ENCODE data around the gene IFFO2. TPM values are rescaled to one million over a fixed set of nuclear protein-coding genes. Genes with fewer than 3 reads are reported as not detected.
A peak's percentile ranks its signal among the peaks of the same experiment; 100 is the strongest.

IFFO2 gene
- 18.2 and 19.5 TPM in 2 replicates for polyA plus RNA-seq (2013)

- H3K23ac ChIP-seq (ENCODE audit: low read length), result peak within 1 kb of the TSS; percentile 78
- peak within 1 kb of the TSS; percentile 92 for H3K18ac ChIP-seq (ENCODE audit: low read length)
- no peak within 1 kb of the TSS for H2AK5ac ChIP-seq (ENCODE audit: low read length)
Observed at GRCh38 chr1:18956193-18957135, at the start of gene IFFO2. TSS of gene IFFO2 (minus strand) at chr1:18956676. CDS start at chr1:18956332, 344 bp downstream.

DNA sequence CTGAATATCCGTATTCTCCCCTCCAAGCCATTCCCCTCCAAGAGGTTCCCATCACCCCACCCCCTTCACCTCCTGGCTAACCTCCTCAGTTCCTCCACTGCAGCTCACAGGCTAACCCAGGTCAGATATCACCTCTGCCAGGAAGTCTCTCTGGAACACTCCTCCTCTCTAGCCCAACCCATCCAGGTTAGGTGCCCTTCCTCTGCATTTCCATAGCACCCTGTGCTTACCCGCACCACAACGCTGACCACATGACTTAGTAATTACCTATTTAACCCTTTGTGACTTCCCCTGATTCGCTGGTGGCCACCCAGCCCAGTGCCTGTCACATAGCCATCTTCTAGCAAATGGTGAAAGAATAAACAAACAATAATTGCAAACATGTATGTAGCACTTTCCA is 49.5 kb upstream of the IFFO2 start:
- Histone ChIP-seq H3K4me3 (ENCODE audit: low read depth, low read length) (no peak overlapping the region), H3K9ac (ENCODE audit: low read length) (no peak overlapping the region), H3K4me2 (ENCODE audit: low read length) (no peak overlapping the region), H3K9me3 (ENCODE audit: insufficient read depth, low read depth, low read length) (no peaks in the 10 kb centered on the region), H3K27ac (ENCODE audit: low read depth, low read length) (no peak overlapping the region), H4K12ac (ENCODE audit: low read depth, low read length) (no peak overlapping the region), H2BK5ac (ENCODE audit: low read depth, low read length, poor library complexity) (no peak overlapping the region), H2AFZ (ENCODE audit: insufficient read depth, low read length, poor library complexity) (no peak overlapping the region), H4K8ac (ENCODE audit: low read depth, low read length) (no peak overlapping the region), H2AK5ac (ENCODE audit: low read length) (no peak overlapping the region), H2BK12ac (ENCODE audit: low read length) (no peak overlapping the region), H3K36me3 (ENCODE audit: control insufficient read depth in 1 of 2, insufficient read depth in 2 of 2, low read length in 2 of 2) (peaks cover 0 to 1% of the 10 kb centered on the region in 2 experiments), H3K4ac (ENCODE audit: low read depth, low read length) (no peak overlapping the region), H3K79me2 (ENCODE audit: control insufficient read depth, insufficient read depth, low read length, poor library complexity) (peaks cover 6% of the 10 kb centered on the region), H4K91ac (ENCODE audit: low read depth, low read length) (peak overlapping the region; percentile 8), H3K4me1 (ENCODE audit: control insufficient read depth in 1 of 2, insufficient read depth in 2 of 2, low read length in 2 of 2) (peaks cover 27 to 32% of the 10 kb centered on the region in 2 experiments), H2BK120ac (ENCODE audit: insufficient read depth, low read length, poor library complexity) (no peak overlapping the region), H3K23ac (ENCODE audit: low read length) (no peak overlapping the region), H3K27me3 (ENCODE audit: insufficient read depth, low read length) (no peaks in the 10 kb centered on the region), H3K18ac (ENCODE audit: low read length) (no peak overlapping the region), H3K79me1 (ENCODE audit: low read length) (peaks cover 25% of the 10 kb centered on the region), H3K14ac (ENCODE audit: low read length) (no peak overlapping the region)
- no CpG with 5 or more reads among the region's 4 CpGs for WGBS (ENCODE audit: extremely low coverage, insufficient coverage, insufficient read length)
- no peak for DNase-seq

More at GRCh38 chr1:18956193-18957135, at the start of gene IFFO2:
- WGBS (ENCODE audit: extremely low coverage, insufficient coverage, insufficient read length), result no CpG with 5 or more reads among the region's 119 CpGs
- peak within 1 kb of the TSS; percentile 53 for H3K14ac ChIP-seq (ENCODE audit: low read length)
- H3K4me1 ChIP-seq (ENCODE audit: control insufficient read depth in 1 of 2, insufficient read depth in 2 of 2, low read length in 2 of 2), result peaks cover 22% of the 10 kb centered on the region in 2 experiments
- H3K79me2 ChIP-seq (ENCODE audit: control insufficient read depth, insufficient read depth, low read length, poor library complexity), result peaks cover 14% of the 10 kb centered on the region
- H2AFZ ChIP-seq (ENCODE audit: insufficient read depth, low read length, poor library complexity), result peak within 1 kb of the TSS; percentile 87
- peaks cover 0 to 5% of the 10 kb centered on the region in 2 experiments for H3K36me3 ChIP-seq (ENCODE audit: control insufficient read depth in 1 of 2, insufficient read depth in 2 of 2, low read length in 2 of 2)
- H3K9ac ChIP-seq (ENCODE audit: low read length), result peak within 1 kb of the TSS; percentile 94
- H3K27ac ChIP-seq (ENCODE audit: low read depth, low read length), result no peak within 1 kb of the TSS
- peak within 1 kb of the TSS; percentile 56 for H4K91ac ChIP-seq (ENCODE audit: low read depth, low read length)
- H3K9me3 ChIP-seq (ENCODE audit: insufficient read depth, low read depth, low read length), result peaks cover 5% of the 10 kb centered on the region
- DNase-seq, result peak; percentile 92 to 98
- H2BK5ac ChIP-seq (ENCODE audit: low read depth, low read length, poor library complexity), result peak within 1 kb of the TSS; percentile 26
- H4K12ac ChIP-seq (ENCODE audit: low read depth, low read length), result no peak within 1 kb of the TSS
- H2BK12ac ChIP-seq (ENCODE audit: low read length), result peak within 1 kb of the TSS; percentile 33
- H3K27me3 ChIP-seq (ENCODE audit: insufficient read depth, low read length), result peaks cover 2% of the 10 kb centered on the region
- peaks cover 14% of the 10 kb centered on the region for H3K79me1 ChIP-seq (ENCODE audit: low read length)
- H3K4me2 ChIP-seq (ENCODE audit: low read length), result peak within 1 kb of the TSS; percentile 88
- H3K4me3 ChIP-seq (ENCODE audit: low read depth, low read length), result peak within 1 kb of the TSS; percentile 93
- H4K8ac ChIP-seq (ENCODE audit: low read depth, low read length), result peak within 1 kb of the TSS; percentile 78
- peak within 1 kb of the TSS; percentile 66 for H3K4ac ChIP-seq (ENCODE audit: low read depth, low read length)
- peak within 1 kb of the TSS; percentile 62 for H2BK120ac ChIP-seq (ENCODE audit: insufficient read depth, low read length, poor library complexity)

DNA sequence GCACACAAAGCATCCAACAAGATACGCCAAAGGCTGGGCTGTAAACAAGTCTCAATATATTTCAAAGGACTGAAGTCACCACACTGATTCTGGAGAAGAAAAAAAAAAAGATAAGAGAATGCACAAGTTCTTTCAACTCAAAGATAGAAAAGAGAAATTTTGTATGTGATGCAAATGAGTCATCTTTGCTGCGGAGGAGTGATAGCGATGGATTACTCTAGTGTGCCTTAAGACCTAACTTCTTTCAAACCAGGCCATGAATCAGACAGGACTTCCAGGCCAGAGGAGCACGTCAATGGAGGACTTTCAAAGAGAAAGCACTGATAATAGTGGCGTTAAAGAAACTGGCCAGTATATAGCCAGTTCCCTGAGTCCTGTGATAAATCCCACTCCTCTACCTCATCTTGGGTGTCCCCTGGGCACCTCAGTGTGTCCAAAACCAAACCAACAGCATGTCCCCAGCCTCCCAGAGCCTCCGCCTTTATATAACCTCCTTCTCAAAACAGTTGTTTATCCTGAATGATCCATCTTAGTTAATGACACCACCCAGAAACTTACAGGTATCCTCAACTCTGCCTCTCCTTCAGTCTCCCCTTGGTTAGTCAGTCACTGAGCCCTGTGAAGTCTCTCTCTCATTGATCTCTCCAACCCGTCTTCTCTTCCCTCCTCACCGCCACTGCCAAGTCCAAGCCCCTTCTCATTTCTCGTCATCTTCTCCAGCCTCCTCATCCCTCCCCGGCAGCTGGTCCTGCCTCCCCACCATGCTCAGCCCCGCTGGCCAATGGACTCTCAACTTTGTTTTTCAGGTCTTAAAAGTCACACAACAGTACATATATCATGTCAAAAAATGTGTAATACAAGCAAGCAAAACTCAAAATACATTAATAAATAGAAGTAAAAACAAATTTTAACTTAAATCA is 47.2 kb upstream of the IFFO2 start:
- no peak for DNase-seq
- H2AFZ ChIP-seq (ENCODE audit: insufficient read depth, low read length, poor library complexity), result no peak overlapping the region
- H3K18ac ChIP-seq (ENCODE audit: low read length), result no peak overlapping the region
- H4K91ac ChIP-seq (ENCODE audit: low read depth, low read length), result no peak overlapping the region
- no peaks in the 10 kb centered on the region for H3K79me2 ChIP-seq (ENCODE audit: control insufficient read depth, insufficient read depth, low read length, poor library complexity)
- H3K4me1 ChIP-seq (ENCODE audit: control insufficient read depth in 1 of 2, insufficient read depth in 2 of 2, low read length in 2 of 2), result peaks cover 10 to 13% of the 10 kb centered on the region in 2 experiments
- H3K14ac ChIP-seq (ENCODE audit: low read length), result no peak overlapping the region
- H2BK120ac ChIP-seq (ENCODE audit: insufficient read depth, low read length, poor library complexity), result no peak overlapping the region
- H4K12ac ChIP-seq (ENCODE audit: low read depth, low read length), result no peak overlapping the region
- no CpG with 5 or more reads among the region's 11 CpGs for WGBS (ENCODE audit: extremely low coverage, insufficient coverage, insufficient read length)
- H2BK5ac ChIP-seq (ENCODE audit: low read depth, low read length, poor library complexity), result no peak overlapping the region
- H3K27me3 ChIP-seq (ENCODE audit: insufficient read depth, low read length), result no peaks in the 10 kb centered on the region
- H3K9ac ChIP-seq (ENCODE audit: low read length), result no peak overlapping the region
- peaks cover 9% of the 10 kb centered on the region for H3K79me1 ChIP-seq (ENCODE audit: low read length)
- no peak overlapping the region for H4K8ac ChIP-seq (ENCODE audit: low read depth, low read length)
- peak overlapping the region; percentile 74 for H2BK12ac ChIP-seq (ENCODE audit: low read length)
- H3K9me3 ChIP-seq (ENCODE audit: insufficient read depth, low read depth, low read length), result no peaks in the 10 kb centered on the region
- H3K36me3 ChIP-seq (ENCODE audit: control insufficient read depth in 1 of 2, insufficient read depth in 2 of 2, low read length in 2 of 2), result peaks cover 0 to 1% of the 10 kb centered on the region in 2 experiments
- H2AK5ac ChIP-seq (ENCODE audit: low read length), result no peak overlapping the region
- no peak overlapping the region for H3K4me2 ChIP-seq (ENCODE audit: low read length)
- H3K23ac ChIP-seq (ENCODE audit: low read length), result no peak overlapping the region
- H3K4ac ChIP-seq (ENCODE audit: low read depth, low read length), result no peak overlapping the region
- no peak overlapping the region for H3K4me3 ChIP-seq (ENCODE audit: low read depth, low read length)
- H3K27ac ChIP-seq (ENCODE audit: low read depth, low read length), result no peak overlapping the region

DNA sequence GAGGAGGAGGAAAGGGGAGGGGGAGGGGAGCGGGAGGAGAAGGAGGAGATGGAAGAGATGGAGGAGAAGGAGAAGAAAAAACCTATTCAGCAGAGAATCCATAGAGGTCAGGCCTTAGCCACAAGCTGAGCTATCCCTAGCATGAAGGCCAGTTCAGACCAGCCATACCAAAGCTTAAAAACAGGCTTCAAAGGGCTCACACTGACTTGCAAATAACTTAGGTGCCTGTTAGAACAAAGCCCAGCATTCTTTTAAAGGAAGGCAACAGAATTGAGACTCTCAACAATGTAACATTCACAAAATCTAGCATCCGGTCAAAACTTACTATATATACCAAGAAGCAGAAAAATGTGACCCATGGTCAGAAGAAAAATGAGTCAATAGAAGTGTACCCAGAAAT is 43.6 kb upstream of the IFFO2 start:
- H3K4me1 ChIP-seq (ENCODE audit: control insufficient read depth in 1 of 2, insufficient read depth in 2 of 2, low read length in 2 of 2), result peaks cover 6 to 9% of the 10 kb centered on the region in 2 experiments
- no peak for DNase-seq
- H3K4me2 ChIP-seq (ENCODE audit: low read length), result no peak overlapping the region
- H3K79me1 ChIP-seq (ENCODE audit: low read length), result peaks cover 3% of the 10 kb centered on the region
- H3K27me3 ChIP-seq (ENCODE audit: insufficient read depth, low read length), result no peaks in the 10 kb centered on the region
- no peak overlapping the region for H3K4ac ChIP-seq (ENCODE audit: low read depth, low read length)
- no peak overlapping the region for H3K23ac ChIP-seq (ENCODE audit: low read length)
- H4K91ac ChIP-seq (ENCODE audit: low read depth, low read length), result no peak overlapping the region
- H3K27ac ChIP-seq (ENCODE audit: low read depth, low read length), result no peak overlapping the region
- no peak overlapping the region for H2AFZ ChIP-seq (ENCODE audit: insufficient read depth, low read length, poor library complexity)
- H3K79me2 ChIP-seq (ENCODE audit: control insufficient read depth, insufficient read depth, low read length, poor library complexity), result no peaks in the 10 kb centered on the region
- H3K4me3 ChIP-seq (ENCODE audit: low read depth, low read length), result no peak overlapping the region
- no peaks in the 10 kb centered on the region for H3K9me3 ChIP-seq (ENCODE audit: insufficient read depth, low read depth, low read length)
- H3K36me3 ChIP-seq (ENCODE audit: control insufficient read depth in 1 of 2, insufficient read depth in 2 of 2, low read length in 2 of 2), result peaks cover 0 to 1% of the 10 kb centered on the region in 2 experiments
- no peak overlapping the region for H3K14ac ChIP-seq (ENCODE audit: low read length)
- H3K9ac ChIP-seq (ENCODE audit: low read length), result no peak overlapping the region
- no peak overlapping the region for H2BK12ac ChIP-seq (ENCODE audit: low read length)
- no peak overlapping the region for H2BK120ac ChIP-seq (ENCODE audit: insufficient read depth, low read length, poor library complexity)
- no peak overlapping the region for H4K8ac ChIP-seq (ENCODE audit: low read depth, low read length)
- no peak overlapping the region for H2AK5ac ChIP-seq (ENCODE audit: low read length)
- no peak overlapping the region for H3K18ac ChIP-seq (ENCODE audit: low read length)
- no peak overlapping the region for H2BK5ac ChIP-seq (ENCODE audit: low read depth, low read length, poor library complexity)
- WGBS (ENCODE audit: extremely low coverage, insufficient coverage, insufficient read length), result no CpG with 5 or more reads among the region's 2 CpGs
- no peak overlapping the region for H4K12ac ChIP-seq (ENCODE audit: low read depth, low read length)

Measured in trophoblast cell (in vitro differentiated cells and primary cell).